CD4-positive, alpha-beta T cell treated with Interferon alpha-2 for 1 hour (primary cell): ENCODE results near the gene SLC38A3.
A peak's percentile ranks its signal among the peaks of the same experiment; 100 is the strongest.

Source experiments
- DNase-seq, 2 donors: peaks; one replicate each; pipeline ENCODE4 v3.0.0-alpha.2; 2020 to 2022

Gene SLC38A3

DNA sequence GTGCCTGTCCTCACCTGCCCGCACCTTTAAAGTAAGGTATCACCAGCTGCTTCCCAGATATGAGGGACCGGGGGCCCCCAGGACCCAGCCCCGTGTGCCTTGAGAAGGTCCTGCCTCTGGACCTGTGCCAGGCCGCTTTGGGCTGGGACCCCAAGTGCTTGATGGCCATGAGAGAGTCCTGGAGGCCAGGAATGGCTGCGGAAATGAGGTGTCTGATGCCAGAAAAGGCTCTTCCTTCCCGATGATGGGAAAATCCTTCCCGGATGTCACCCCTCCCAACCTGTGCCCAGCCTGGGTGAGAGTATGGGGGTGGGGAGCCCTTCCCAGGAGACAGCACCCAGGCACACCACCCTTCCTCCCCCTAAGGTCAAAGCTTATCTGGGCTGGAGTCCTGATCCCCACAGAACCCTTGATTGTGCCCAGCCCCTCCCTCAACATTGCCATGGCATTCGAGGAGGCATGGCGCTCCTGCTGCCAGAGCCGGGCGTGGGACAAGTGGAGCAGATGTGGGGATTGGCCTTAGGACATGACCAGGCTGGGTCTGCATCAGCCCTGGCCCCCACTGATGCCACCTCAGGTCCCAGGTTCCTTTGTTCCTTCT is 35.7 kb upstream of the SLC38A3 start:
- no peak for DNase-seq

DNA sequence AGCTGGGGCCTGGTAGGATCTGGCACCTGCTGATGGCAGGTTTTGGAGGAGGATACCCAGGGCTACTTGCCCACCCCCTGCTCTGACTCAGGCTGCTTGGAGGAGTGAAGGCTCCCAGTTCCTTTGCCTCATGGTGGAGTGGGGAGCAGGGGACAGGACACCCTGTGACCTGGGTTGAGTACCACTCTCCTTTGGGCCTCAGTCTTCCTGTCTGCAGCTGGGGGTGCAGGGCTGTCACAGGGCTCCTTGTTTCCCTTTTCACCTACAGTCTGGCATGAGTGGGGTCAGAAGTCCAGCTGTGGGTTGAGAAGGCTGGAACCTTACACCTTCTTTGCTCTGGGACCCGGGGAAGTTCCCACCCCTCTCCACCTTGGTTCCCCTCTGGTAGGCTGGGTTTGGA is 35.2 kb upstream of the SLC38A3 start:
- no peak for DNase-seq

DNA sequence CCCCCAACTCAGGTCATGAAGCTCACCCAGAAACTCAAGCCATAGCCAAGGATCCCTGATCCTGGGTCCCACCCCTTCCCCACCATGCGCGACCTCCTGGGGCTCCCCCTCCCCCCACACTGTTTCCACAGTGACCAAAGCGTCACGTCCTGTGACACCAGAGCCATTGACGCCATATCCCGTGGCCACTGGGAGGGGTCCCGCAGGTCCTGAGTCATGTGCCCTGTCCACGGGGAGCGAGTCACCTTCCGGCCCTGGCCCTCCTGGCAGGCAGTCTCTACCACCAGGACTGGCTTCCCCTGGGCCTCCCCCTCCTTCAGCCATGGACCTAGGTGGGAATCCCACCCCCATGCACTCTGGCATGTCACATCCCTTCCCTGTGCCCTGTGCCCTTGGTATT is 34.4 kb upstream of the SLC38A3 start:
- DNase-seq: peak in 1 of 2 donors; percentile 49

DNA sequence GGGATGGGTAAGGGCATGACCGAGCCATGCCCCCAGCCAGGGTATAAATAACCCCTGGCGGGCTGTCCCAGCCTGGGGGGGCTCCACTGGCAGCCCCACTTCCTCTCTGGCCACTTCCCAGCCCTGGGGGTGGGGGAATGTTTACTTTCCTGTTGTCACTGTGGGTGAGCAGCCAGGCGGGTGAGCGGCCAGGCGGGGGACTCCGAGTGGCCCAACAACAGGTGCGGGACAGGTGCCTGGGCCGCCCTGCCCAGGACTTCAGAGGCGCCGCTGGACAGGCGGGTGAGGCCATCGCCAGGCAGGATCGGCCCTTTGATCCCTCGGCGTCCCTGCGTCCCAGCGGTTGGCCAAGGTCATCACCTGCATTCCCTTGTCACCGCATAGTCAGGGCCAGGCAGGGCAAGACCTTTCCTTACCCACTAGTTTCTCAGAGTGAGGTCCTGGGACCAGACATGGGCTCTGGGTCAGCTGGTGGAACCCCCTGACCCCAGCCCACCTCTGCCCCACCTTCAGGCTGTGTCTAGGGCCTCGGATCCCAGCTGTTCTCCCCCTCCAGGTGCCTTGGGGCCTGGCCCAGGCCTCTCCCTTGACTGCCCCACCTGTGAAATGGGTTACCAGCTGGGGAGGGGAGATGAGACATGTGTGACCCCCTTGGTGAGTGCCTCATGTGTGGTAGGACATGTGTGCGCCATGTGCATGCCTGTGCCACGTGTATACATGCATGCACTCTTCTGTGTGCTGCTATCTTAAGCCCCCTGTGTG is 33.4 kb upstream of the SLC38A3 start:
- no peak for DNase-seq

DNA sequence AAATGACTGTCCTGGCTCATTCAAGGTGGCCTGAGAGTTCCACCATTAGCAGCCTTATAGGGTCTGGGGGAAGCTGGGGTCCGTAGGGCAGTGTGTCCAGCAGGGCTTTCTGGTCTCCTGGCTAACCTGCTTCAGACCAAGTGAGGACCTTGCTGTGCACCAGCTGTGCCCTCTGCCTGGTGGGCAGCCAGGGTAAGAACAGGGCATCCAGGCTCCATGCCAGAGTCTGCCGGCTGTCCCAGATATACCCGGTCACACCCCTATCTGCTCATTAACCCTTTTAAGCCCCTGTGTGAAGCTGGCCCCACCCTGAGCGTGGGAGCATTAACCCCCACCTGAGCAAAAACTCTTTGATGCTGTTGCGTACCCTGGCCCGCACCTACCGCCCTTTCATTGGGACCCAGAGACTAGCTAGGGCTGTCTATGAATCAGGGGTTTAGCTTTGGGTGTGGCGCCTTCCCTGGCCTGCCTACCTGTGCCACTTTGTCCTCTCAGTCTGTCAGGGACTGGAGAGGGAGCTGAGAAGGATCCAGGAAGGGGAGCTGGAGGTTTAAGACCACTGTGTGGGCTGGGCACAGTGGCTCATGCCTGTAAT is 32.3 kb upstream of the SLC38A3 start:
- DNase-seq: no peak

DNA sequence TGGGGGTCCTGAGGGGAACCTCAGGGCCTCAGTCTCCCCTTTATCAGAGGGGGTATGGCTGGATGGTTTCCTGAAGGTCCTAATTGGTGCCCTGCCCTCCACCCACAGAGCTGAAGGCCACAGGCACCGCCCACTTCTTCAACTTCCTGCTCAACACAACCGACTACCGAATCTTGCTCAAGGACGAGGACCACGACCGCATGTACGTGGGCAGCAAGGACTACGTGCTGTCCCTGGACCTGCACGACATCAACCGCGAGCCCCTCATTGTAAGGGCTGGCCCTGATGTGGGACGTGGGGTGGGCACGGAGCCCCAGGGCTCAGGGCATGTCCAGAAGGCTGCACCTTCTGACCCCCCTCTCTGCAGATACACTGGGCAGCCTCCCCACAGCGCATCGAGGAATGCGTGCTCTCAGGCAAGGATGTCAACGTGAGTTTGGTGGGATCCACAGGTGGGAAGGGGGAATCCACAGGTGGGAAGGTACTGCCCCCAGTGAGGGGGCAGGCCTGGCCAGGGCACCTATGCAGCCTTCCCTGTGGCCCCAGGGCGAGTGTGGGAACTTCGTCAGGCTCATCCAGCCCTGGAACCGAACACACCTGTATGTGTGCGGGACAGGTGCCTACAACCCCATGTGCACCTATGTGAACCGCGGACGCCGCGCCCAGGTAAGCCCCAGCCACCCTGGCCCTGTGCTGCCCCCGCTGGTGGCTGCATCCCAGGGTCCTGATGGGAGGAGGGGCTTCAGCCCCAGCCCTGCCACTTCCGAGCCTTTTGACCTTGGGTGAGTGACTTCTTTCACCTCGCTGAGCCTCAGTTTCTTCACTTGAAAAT is 31.2 kb upstream of the SLC38A3 start:
- no peak for DNase-seq

DNA sequence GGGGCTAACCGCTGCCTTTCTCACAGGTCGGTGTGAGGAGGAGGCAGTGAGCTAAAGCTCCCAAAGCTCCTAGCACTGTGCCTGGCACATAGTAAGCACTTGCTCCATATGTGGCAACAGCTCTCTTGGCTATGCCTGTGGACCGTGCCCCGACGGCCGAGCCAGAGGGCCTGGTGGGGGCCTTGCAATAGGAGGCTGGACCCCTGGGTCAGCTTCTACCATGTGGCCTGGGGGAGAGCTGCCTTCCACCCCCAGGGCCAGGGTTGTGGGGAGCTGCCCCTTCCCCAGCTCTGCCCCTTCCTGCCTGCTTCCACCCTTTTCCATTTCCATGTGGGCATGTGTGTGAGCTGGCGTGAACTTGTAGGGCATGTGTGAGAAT is 30.6 kb upstream of the SLC38A3 start:
- DNase-seq: no peak

DNA sequence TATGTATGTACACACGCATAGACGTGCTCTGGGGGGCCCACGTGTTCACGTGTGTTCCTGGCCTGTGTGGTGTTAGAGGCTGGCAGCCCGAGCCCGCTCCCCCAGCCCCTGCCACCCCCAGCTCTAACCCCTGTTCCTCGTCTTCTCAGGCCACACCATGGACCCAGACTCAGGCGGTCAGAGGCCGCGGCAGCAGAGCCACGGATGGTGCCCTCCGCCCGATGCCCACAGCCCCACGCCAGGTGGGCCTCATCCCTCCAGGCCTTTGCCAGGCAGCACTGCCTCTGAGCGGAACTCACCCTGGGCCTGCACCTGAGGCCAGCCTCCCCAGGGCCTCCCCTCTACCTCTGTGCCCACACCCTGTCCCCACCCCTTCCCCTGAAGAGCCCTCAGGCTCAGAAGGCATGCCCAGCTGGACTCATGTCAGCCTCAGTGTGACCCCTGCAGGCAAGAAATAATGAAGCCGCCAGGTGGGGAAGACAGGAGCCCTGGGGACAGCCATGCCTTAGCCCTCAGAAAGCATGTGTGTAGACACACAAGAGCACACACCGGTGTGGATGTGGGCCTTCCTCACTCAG is 30.0 kb upstream of the SLC38A3 start:
- DNase-seq: no peak

DNA sequence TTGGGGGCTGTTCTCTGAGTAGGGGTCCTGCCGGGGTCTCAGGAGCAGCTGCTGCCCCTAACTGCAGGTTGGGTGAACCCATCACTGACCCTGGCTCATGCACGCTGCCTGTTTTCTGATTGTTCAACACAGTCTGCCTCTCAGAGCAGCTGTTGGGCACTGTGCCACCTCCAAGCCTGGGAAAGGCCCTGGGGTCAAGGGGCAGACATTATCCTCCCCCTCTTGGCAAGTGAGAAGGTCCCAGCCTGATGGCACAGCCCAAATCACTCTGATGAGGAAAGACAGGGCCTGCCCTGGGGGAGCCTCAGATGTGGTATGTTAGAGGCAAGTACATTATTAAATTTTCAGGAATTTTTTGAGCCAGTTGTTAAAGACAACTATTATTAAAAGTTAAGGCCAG is 27.7 kb upstream of the SLC38A3 start:
- DNase-seq: no peak

DNA sequence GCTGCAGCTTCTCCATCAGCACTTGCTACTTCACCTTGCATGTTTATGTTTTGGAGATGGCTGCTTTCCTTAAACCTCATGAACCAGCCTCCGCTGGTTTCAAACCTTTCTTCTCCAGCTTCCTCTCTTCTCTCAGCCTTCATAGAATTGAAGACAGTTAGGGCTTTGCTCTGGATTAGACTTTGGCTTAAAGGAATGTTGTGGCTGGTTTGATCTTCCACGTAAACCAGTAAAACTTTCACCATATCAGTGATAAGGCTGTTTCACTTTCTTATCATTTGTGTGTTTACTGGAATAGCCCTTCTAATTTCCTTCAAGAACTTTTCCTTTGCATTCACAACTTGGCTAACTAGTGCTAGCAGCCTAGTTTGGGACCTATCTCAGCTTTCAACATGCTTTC is 25.4 kb upstream of the SLC38A3 start:
- no peak for DNase-seq

DNA sequence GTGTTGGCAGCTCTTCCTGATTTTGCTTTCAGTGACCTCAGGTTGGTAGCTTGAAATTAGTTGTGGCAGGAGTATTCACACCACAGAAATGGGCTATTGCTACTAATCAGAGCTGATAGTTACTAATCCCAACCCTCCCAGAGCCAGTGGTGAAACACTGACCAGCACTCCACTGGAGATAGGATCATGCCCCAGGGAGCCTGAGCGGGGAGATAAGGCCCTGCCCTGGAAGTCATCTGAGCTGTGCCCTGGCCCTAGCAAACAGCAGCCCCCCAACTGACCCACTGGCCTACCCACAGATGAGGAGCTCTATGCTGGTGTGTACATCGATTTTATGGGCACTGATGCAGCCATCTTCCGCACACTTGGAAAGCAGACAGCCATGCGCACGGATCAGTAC is 23.1 kb upstream of the SLC38A3 start:
- DNase-seq: no peak

DNA sequence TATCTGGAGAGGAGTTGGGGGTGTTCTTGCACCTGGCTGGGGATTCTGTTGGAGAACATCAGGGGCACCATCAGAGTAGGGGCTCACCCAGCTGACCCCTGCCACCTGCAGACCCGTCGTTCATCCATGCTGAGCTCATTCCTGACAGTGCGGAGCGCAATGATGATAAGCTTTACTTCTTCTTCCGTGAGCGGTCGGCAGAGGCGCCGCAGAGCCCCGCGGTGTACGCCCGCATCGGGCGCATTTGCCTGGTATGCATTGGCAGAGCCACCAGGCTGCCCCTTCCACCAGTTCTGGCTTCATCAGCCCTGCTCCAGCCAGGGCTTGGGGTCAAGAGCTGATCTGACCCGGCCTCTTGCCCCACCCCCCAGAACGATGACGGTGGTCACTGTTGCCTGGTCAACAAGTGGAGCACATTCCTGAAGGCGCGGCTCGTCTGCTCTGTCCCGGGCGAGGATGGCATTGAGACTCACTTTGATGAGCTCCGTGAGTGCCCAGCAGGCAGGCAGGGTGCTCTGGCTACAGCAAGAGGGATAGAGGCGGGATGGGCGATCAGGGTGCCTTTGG is 22.5 kb upstream of the SLC38A3 start:
- DNase-seq: no peak

DNA sequence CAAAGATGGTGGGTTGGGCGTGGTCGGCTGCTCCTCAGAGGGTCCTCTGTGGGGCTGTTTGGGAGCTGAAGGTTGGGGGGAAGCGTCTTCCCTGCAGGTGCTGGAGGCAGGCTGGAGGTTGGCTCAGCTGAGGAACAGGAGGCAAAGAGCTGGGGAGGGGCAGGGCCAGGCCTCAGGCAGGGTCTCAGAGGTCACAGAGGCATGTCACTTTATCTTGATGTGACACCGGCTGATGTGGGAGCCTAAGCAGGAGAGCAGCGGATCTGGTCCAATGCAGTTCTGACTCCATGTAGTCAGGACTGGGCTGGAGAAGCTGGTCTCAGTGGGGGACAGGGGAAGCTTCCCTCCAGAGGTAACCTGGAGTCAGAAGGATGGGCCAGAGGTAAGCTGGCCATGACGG is 21.3 kb upstream of the SLC38A3 start:
- DNase-seq: no peak

DNA sequence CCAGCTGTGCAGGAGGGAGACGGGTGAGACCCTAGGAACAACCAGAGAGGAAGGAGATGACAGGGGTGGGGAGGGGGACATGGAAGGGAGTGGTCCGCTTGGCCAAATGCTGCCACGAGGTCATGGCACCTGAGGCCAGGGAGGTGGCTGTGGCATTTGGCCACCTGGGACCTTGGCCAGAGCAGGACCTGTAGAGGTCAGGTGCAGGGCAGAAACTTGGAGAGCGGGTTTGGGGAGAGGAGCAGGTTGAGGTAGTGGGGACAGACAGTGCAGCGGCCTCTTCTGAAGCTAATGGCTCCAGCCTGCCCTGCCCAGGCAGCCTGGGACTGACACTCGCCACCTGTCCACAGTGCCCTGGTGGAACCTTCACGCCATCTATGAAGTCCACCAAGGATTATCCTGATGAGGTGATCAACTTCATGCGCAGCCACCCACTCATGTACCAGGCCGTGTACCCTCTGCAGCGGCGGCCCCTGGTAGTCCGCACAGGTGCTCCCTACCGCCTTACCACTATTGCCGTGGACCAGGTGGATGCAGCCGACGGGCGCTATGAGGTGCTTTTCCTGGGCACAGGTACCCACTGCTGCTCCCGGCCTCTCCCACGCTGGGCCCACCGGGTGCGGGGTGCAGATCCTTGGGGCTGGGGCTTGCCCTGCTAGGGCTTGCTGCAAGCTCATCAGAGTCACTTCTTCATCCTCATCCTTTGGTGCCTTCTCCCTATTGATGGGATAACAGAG is 20.7 kb upstream of the SLC38A3 start:
- DNase-seq: no peak

DNA sequence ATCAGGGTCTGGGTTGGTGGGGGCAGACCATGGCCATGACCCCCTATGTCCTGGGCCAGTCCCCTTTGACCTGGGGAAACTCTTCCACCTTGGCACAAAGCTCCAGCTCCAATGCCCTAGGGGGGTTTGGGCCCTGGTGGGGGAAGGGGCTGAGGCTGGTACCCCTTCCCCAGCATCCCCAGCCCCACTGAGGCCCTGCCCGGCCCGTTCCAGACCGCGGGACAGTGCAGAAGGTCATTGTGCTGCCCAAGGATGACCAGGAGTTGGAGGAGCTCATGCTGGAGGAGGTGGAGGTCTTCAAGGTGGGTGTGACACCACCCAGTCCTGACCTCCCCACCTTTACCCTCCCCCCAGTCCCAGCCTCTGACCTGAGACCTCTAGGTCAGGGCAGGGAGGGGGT is 19.8 kb upstream of the SLC38A3 start:
- no peak for DNase-seq

DNA sequence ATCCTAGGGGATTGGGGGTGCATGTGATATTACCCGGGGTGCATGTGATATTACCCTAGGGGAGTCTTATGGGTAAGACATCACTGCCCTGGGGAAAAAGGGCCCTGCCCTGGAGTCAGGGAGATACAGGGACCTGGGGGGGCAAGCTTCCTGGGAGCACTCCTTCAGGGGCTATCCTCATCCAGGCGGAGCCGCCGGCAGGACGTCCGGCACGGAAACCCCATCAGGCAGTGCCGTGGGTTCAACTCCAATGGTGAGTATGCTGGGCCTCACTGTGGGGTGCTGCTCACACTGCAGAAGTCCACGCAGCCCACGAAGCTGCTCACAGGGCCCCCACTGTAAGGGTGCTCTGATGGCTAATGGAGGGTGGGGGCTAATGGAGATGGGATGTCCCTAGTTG is 19.0 kb upstream of the SLC38A3 start:
- DNase-seq: no peak

DNA sequence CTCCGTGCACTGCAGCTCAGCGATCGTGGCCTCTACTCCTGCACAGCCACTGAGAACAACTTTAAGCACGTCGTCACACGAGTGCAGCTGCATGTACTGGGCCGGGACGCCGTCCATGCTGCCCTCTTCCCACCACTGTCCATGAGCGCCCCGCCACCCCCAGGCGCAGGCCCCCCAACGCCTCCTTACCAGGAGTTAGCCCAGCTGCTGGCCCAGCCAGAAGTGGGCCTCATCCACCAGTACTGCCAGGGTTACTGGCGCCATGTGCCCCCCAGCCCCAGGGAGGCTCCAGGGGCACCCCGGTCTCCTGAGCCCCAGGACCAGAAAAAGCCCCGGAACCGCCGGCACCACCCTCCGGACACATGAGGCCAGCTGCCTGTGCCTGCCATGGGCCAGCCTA is 17.3 kb upstream of the SLC38A3 start:
- DNase-seq: no peak

DNA sequence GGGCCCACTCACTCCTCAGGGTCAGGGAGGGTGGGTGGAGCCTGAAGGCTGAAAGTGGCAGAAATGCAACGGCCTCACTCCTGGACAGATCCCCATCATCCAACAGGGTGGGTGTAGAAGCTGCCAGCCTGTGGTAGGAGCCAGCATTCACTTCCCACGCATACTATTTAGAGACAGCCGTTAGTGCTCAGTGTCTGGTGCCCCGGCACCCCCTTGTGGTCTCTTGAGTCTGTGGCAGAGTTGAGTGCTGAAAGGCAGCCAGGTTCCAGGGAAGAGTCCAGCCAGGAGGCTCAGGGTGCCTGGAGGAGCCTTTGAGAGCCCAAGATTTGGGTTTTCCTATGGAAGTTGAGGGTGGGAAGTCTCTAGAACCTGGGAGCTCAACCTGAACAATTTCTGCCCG is 15.8 kb upstream of the SLC38A3 start:
- DNase-seq: peak; percentile 17 to 40

DNA sequence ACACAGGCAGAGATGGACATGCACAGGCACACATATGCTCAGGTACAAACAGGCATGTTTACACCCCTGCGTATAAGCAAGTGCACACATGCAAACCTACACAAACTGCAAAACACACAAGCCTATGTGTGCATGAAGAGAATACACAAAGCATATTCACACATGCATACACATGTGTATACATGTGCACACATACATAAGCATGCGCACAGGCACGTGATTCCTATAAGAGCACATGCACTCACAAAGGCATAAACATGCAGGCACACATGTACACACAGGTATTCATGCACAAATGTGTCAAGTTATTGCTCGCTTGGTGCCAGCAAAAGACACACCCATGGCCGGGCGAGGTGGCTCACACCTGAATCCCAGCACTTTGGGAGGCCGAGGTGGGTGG is 15.1 kb upstream of the SLC38A3 start:
- no peak for DNase-seq

DNA sequence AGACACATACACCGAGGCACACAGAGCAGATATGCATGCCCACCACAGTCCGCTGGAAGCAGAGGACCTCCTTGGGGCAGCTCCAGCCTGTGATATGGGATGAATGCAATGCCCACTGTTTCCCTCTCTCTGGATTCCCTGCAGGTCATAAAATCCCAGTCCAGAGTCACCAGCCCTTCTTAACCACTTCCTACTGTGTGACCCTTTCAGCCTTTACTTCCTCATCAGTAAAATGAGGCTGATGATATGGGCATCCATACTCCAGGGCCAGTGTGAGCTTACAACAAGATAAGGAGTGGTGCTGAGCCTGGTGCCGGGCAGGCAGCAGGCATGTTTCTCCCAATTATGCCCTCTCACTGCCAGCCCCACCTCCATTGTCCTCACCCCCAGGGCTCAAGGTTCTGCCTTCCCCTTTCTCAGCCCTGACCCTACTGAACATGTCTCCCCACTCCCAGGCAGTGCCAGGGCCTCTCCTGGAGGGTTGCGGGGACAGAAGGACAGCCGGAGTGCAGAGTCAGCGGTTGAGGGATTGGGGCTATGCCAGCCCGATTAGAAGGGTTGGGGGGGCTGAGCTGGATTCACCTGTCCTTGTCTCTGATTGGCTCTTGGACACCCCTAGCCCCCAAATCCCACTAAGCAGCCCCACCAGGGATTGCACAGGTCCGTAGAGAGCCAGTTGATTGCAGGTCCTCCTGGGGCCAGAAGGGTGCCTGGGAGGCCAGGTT is 14.0 kb upstream of the SLC38A3 start, which contains the start of gene GNAT1:
Gene GNAT1, plus strand, starts transcription at position 675 of the 725 bp plus-strand sequence. CDS start 116 bp downstream, outside the sequence.
- DNase-seq: no peak

DNA sequence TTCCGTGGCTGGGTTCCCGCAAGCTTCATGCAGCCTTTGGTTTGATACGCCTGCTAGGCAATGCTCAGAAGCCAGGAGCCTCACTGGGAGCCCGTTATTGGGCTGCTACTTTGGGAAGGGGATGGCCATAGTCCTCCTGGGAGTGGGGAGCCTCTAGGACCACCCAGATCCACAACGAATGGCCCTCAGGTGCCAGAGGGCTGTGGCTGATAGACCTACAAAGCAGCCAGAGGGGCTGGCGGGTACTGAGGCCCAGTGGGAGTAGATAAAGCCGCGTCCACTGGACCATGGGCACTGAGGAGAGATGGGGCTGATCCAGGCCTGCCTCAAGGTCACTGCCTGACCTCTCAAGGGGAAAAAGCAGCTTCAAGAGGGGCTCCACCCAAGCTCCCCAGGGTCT is 12.9 kb upstream of the SLC38A3 start:
- no peak for DNase-seq
